ENCODE data around the gene MAN1B1.

Gene MAN1B1

GRCh38 chr9:137086531-137087408 is at the start of gene MAN1B1:
Gene MAN1B1 (plus strand): TSS chr9:137086985. CDS start chr9:137087000, 15 bp downstream.
- peak; percentile 97 for DNase-seq (ENCODE audit: low read depth)

GRCh38 chr9:137037035-137037434 is 49.8 kb upstream of the MAN1B1 start:
- DNase-seq (ENCODE audit: low read depth) = no peak

- DNase-seq (ENCODE audit: low read depth) = no peak
Measured at GRCh38 chr9:137037483-137037882, 49.3 kb upstream of the MAN1B1 start.

GRCh38 chr9:137038916-137039315 is 47.9 kb upstream of the MAN1B1 start:
- DNase-seq (ENCODE audit: low read depth) = no peak

GRCh38 chr9:137039611-137040366 is 47.0 kb upstream of the MAN1B1 start:
- DNase-seq (ENCODE audit: low read depth) = no peak

- no peak for DNase-seq (ENCODE audit: low read depth)
Measured at GRCh38 chr9:137040568-137040967, 46.2 kb upstream of the MAN1B1 start.

- DNase-seq (ENCODE audit: low read depth) = peak; percentile 20
Measured at GRCh38 chr9:137041124-137041523, 45.7 kb upstream of the MAN1B1 start.

GRCh38 chr9:137042751-137043727 is 43.7 kb upstream of the MAN1B1 start:
- no peak for DNase-seq (ENCODE audit: low read depth)

- DNase-seq (ENCODE audit: low read depth) = no peak
Measured at GRCh38 chr9:137044037-137044436, 42.7 kb upstream of the MAN1B1 start.

- DNase-seq (ENCODE audit: low read depth) = no peak
Measured at GRCh38 chr9:137044502-137045177, 42.1 kb upstream of the MAN1B1 start.

GRCh38 chr9:137045294-137046087 is 41.3 kb upstream of the MAN1B1 start:
- DNase-seq (ENCODE audit: low read depth) = peak; percentile 31

GRCh38 chr9:137046088-137046787 is 40.5 kb upstream of the MAN1B1 start, which contains the start of gene NPDC1:
Gene NPDC1 (minus strand): TSS chr9:137046177. CDS start chr9:137045989, 188 bp downstream.
- DNase-seq (ENCODE audit: low read depth) = peak; percentile 56

GRCh38 chr9:137048655-137049543 is 37.9 kb upstream of the MAN1B1 start:
- DNase-seq (ENCODE audit: low read depth) = no peak

- peak; percentile 26 for DNase-seq (ENCODE audit: low read depth)
Measured at GRCh38 chr9:137049544-137050449, 37.0 kb upstream of the MAN1B1 start.

GRCh38 chr9:137050570-137050969 is 36.2 kb upstream of the MAN1B1 start:
- no peak for DNase-seq (ENCODE audit: low read depth)

GRCh38 chr9:137051145-137051724 is 35.5 kb upstream of the MAN1B1 start:
- no peak for DNase-seq (ENCODE audit: low read depth)

- DNase-seq (ENCODE audit: low read depth) = no peak
Measured at GRCh38 chr9:137052293-137052692, 34.5 kb upstream of the MAN1B1 start.

Measured in amniotic epithelial cell (primary cell).